ENCODE measurements around the gene CECR2.
"Not testable (repeated sequence)": the region's sequence is repeated elsewhere in the genome, so short reads cannot be mapped to it uniquely, and the experiment has no call there.

CECR2 gene

DNA sequence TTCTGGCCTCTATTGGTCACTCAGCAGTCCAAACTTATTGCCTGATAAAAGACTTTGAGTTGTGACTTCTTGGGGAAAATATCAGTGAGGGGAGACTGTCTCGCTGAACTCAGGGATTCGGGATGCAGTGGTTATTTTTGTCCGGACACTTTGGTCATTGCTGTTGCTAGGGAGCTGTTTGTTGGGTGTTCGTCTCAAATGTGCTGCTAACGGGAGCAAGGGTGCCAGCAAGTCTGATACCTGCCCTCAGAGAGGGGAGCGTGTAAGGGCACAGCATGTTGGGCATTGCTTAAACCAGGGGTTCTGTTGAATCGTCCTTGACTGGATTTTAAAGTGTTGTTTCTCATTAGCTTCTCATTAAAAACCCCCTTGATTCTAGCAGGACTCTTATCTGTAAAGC lies 144.8 kb downstream of the CECR2 start:
- Histone ChIP-seq H3K4me3 (ENCODE audit: low read length) (no peak overlapping the region), H3K27ac (ENCODE audit: low read depth, low read length) (no peak overlapping the region), H3K4me1 (ENCODE audit: insufficient read depth, low read length) (no peaks in the 10 kb centered on the region; the same call in 1 of the 2 replicates), H3K36me3 (ENCODE audit: insufficient read depth, low read length) (peaks cover 81% of the 10 kb centered on the region), H3K9me3 (ENCODE audit: insufficient read depth, low read depth, low read length) (no peaks in the 10 kb centered on the region), H3K9ac (ENCODE audit: low read depth, low read length) (no peak overlapping the region), H3K27me3 (ENCODE audit: insufficient read depth, low read length) (no peaks in the 10 kb centered on the region)
- 97% methylated on average over 7 of the region's 7 CpGs for WGBS

GRCh38 chr22:17518406-17518805 lies 149.1 kb downstream of the CECR2 start:
- Histone ChIP-seq H3K4me3 (ENCODE audit: low read length) (no peak overlapping the region), H3K9ac (ENCODE audit: low read depth, low read length) (no peak overlapping the region), H3K9me3 (ENCODE audit: insufficient read depth, low read depth, low read length) (no peaks in the 10 kb centered on the region), H3K4me1 (ENCODE audit: insufficient read depth, low read length) (no peaks in the 10 kb centered on the region; the same call in 1 of the 2 replicates), H3K27me3 (ENCODE audit: insufficient read depth, low read length) (no peaks in the 10 kb centered on the region), H3K27ac (ENCODE audit: low read depth, low read length) (no peak overlapping the region), H3K36me3 (ENCODE audit: insufficient read depth, low read length) (peaks cover 61% of the 10 kb centered on the region)
- WGBS, result 89% methylated on average over 3 of the region's 3 CpGs

DNA sequence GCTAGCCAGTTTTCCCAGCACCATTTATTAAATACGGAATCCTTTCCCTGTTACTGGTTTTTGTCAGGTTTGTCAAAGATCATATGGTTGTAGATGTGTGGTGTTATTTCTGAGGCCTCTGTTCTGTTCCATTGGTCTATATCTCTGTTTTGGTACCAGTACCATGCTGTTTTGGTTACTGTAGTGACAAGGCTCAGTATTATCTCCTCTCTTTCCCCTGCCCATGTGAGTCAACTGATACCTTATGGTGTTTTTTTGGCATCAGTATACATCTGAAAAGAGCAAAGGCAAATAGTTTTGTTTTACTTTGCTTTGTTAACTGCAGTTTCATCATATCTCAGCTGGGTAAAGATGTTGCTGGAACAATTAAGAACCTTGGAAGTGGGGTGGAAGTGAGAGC lies 152.7 kb downstream of the CECR2 start:
- H3K27me3 ChIP-seq (ENCODE audit: insufficient read depth, low read length); H3K4me3 ChIP-seq (ENCODE audit: low read length); H3K27ac ChIP-seq (ENCODE audit: low read depth, low read length); H3K9ac ChIP-seq (ENCODE audit: low read depth, low read length); H3K9me3 ChIP-seq (ENCODE audit: insufficient read depth, low read depth, low read length); H3K4me1 ChIP-seq (ENCODE audit: insufficient read depth, low read length): not testable (repeated sequence)
- 100% methylated on average over 1 of the region's 1 CpG for WGBS
- peaks cover 66% of the 10 kb centered on the region for H3K36me3 ChIP-seq (ENCODE audit: insufficient read depth, low read length)

- Histone ChIP-seq H3K27me3 (ENCODE audit: insufficient read depth, low read length) (no peaks in the 10 kb centered on the region), H3K27ac (ENCODE audit: low read depth, low read length) (no peak overlapping the region), H3K9me3 (ENCODE audit: insufficient read depth, low read depth, low read length) (no peaks in the 10 kb centered on the region), H3K36me3 (ENCODE audit: insufficient read depth, low read length) (peaks cover 64% of the 10 kb centered on the region), H3K4me1 (ENCODE audit: insufficient read depth, low read length) (no peaks in the 10 kb centered on the region), H3K9ac (ENCODE audit: low read depth, low read length) (no peak overlapping the region), H3K4me3 (ENCODE audit: low read length) (no peak overlapping the region)
- 94% methylated on average over 10 of the region's 10 CpGs for WGBS
Observed at GRCh38 chr22:17523925-17524324, 154.7 kb downstream of the CECR2 start.

DNA sequence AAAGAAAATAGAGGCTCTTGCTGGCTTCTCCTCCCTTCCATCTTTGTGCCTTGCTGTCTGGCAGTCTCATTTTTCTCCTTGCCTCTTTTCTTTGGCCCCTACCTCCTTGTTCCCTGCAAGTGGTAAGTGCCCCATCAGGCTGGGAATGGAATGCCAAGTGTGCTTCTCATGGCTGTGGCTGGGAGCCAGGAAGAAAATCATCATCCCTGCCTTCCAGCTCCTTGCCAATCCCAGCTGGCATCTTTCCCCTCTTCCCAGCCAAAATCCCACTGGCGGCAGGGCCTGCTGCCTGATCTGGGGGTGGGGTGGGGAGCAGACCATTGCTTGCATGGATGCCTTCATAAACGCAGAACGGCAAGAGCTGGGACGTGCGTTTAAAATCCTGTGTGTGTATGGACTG lies 167.0 kb downstream of the CECR2 start:
- H3K9ac ChIP-seq (ENCODE audit: low read depth, low read length), result no peak overlapping the region
- H3K36me3 ChIP-seq (ENCODE audit: insufficient read depth, low read length), result peaks cover 67% of the 10 kb centered on the region
- H3K27ac ChIP-seq (ENCODE audit: low read depth, low read length), result 0 out of 2 replicates have a peak overlapping the region, but pooled peaks have one; percentile 29
- no peaks in the 10 kb centered on the region for H3K9me3 ChIP-seq (ENCODE audit: insufficient read depth, low read depth, low read length)
- WGBS, result 95% methylated on average over 5 of the region's 5 CpGs
- no peaks in the 10 kb centered on the region for H3K27me3 ChIP-seq (ENCODE audit: insufficient read depth, low read length)
- no peaks in the 10 kb centered on the region for H3K4me1 ChIP-seq (ENCODE audit: insufficient read depth, low read length)
- H3K4me3 ChIP-seq (ENCODE audit: low read length), result no peak overlapping the region

- H3K27me3 ChIP-seq (ENCODE audit: insufficient read depth, low read length), result no peaks in the 10 kb centered on the region
- H3K9me3 ChIP-seq (ENCODE audit: insufficient read depth, low read depth, low read length), result no peaks in the 10 kb centered on the region
- 94% methylated on average over 2 of the region's 2 CpGs for whole genome bisulfite sequencing
- no peak overlapping the region for H3K4me3 ChIP-seq (ENCODE audit: low read length)
- H3K9ac ChIP-seq (ENCODE audit: low read depth, low read length), result no peak overlapping the region
- H3K36me3 ChIP-seq (ENCODE audit: insufficient read depth, low read length), result peaks cover 70% of the 10 kb centered on the region
- H3K27ac ChIP-seq (ENCODE audit: low read depth, low read length), result no peak overlapping the region
- no peaks in the 10 kb centered on the region for H3K4me1 ChIP-seq (ENCODE audit: insufficient read depth, low read length)
Observed at GRCh38 chr22:17537155-17537554, 167.9 kb downstream of the CECR2 start.

GRCh38 chr22:17540481-17540880 lies 171.2 kb downstream of the CECR2 start:
- H3K4me1 ChIP-seq (ENCODE audit: insufficient read depth, low read length), result no peaks in the 10 kb centered on the region
- H3K9ac ChIP-seq (ENCODE audit: low read depth, low read length), result no peak overlapping the region
- 89% methylated on average over 15 of the region's 15 CpGs for WGBS
- no peaks in the 10 kb centered on the region for H3K27me3 ChIP-seq (ENCODE audit: insufficient read depth, low read length)
- H3K4me3 ChIP-seq (ENCODE audit: low read length), result no peak overlapping the region
- no peaks in the 10 kb centered on the region for H3K9me3 ChIP-seq (ENCODE audit: insufficient read depth, low read depth, low read length)
- H3K27ac ChIP-seq (ENCODE audit: low read depth, low read length), result no peak overlapping the region
- H3K36me3 ChIP-seq (ENCODE audit: insufficient read depth, low read length), result peaks cover 91% of the 10 kb centered on the region

DNA sequence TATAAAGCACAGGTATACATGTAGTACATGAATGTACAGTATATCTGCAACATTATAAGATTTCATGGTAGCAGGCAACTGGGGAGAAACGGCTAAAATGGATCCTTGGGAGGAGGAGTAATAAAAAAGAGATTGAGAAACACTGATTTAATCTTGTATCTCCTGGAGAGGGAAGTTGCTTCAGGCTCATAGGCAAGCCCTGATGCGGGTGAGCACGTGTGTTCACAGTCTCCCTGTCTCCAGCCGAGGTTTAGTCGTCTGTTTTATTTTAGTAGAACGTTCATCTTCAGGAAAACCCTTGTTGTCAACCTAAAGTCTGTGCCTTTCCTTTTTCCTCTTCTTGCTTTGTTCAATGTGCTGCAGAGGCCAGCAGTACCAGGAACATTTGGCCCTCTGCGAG lies 172.2 kb downstream of the CECR2 start:
- WGBS, result 96% methylated on average over 7 of the region's 7 CpGs
- no peak overlapping the region for H3K9ac ChIP-seq (ENCODE audit: low read depth, low read length)
- H3K36me3 ChIP-seq (ENCODE audit: insufficient read depth, low read length), result peaks cover 91% of the 10 kb centered on the region
- no peaks in the 10 kb centered on the region for H3K4me1 ChIP-seq (ENCODE audit: insufficient read depth, low read length)
- H3K4me3 ChIP-seq (ENCODE audit: low read length), result no peak overlapping the region
- H3K27me3 ChIP-seq (ENCODE audit: insufficient read depth, low read length), result no peaks in the 10 kb centered on the region
- H3K9me3 ChIP-seq (ENCODE audit: insufficient read depth, low read depth, low read length), result no peaks in the 10 kb centered on the region
- no peak overlapping the region for H3K27ac ChIP-seq (ENCODE audit: low read depth, low read length)

- H3K36me3 ChIP-seq (ENCODE audit: insufficient read depth, low read length), result peaks cover 90% of the 10 kb centered on the region
- 95% methylated on average over 14 of the region's 14 CpGs for WGBS
- H3K9ac ChIP-seq (ENCODE audit: low read depth, low read length), result no peak overlapping the region
- no peak overlapping the region for H3K27ac ChIP-seq (ENCODE audit: low read depth, low read length)
- H3K9me3 ChIP-seq (ENCODE audit: insufficient read depth, low read depth, low read length), result no peaks in the 10 kb centered on the region
- no peak overlapping the region for H3K4me3 ChIP-seq (ENCODE audit: low read length)
- H3K27me3 ChIP-seq (ENCODE audit: insufficient read depth, low read length), result no peaks in the 10 kb centered on the region
- H3K4me1 ChIP-seq (ENCODE audit: insufficient read depth, low read length), result no peaks in the 10 kb centered on the region
Observed at GRCh38 chr22:17542452-17542851, 173.2 kb downstream of the CECR2 start.

GRCh38 chr22:17548010-17548755 lies 178.9 kb downstream of the CECR2 start:
- Histone ChIP-seq H3K9me3 (ENCODE audit: insufficient read depth, low read depth, low read length) (no peaks in the 10 kb centered on the region), H3K4me1 (ENCODE audit: insufficient read depth, low read length) (no peaks in the 10 kb centered on the region), H3K4me3 (ENCODE audit: low read length) (no peak overlapping the region), H3K9ac (ENCODE audit: low read depth, low read length) (no peak overlapping the region), H3K36me3 (ENCODE audit: insufficient read depth, low read length) (peaks cover 89% of the 10 kb centered on the region), H3K27me3 (ENCODE audit: insufficient read depth, low read length) (no peaks in the 10 kb centered on the region), H3K27ac (ENCODE audit: low read depth, low read length) (no peak overlapping the region)
- WGBS, result 94% methylated on average over 23 of the region's 23 CpGs

GRCh38 chr22:17548756-17549035 lies 179.4 kb downstream of the CECR2 start:
- Histone ChIP-seq H3K9me3 (ENCODE audit: insufficient read depth, low read depth, low read length) (no peaks in the 10 kb centered on the region), H3K27me3 (ENCODE audit: insufficient read depth, low read length) (no peaks in the 10 kb centered on the region), H3K9ac (ENCODE audit: low read depth, low read length) (no peak overlapping the region), H3K4me3 (ENCODE audit: low read length) (no peak overlapping the region), H3K27ac (ENCODE audit: low read depth, low read length) (no peak overlapping the region), H3K4me1 (ENCODE audit: insufficient read depth, low read length) (no peaks in the 10 kb centered on the region), H3K36me3 (ENCODE audit: insufficient read depth, low read length) (peaks cover 89% of the 10 kb centered on the region)
- WGBS, result 97% methylated on average over 5 of the region's 5 CpGs

- H3K36me3 ChIP-seq (ENCODE audit: insufficient read depth, low read length), result peaks cover 89% of the 10 kb centered on the region
- no peaks in the 10 kb centered on the region for H3K9me3 ChIP-seq (ENCODE audit: insufficient read depth, low read depth, low read length)
- no peak overlapping the region for H3K4me3 ChIP-seq (ENCODE audit: low read length)
- no peak overlapping the region for H3K9ac ChIP-seq (ENCODE audit: low read depth, low read length)
- no peak overlapping the region for H3K27ac ChIP-seq (ENCODE audit: low read depth, low read length)
- no peaks in the 10 kb centered on the region for H3K4me1 ChIP-seq (ENCODE audit: insufficient read depth, low read length)
- WGBS, result 94% methylated on average over 10 of the region's 10 CpGs
- no peaks in the 10 kb centered on the region for H3K27me3 ChIP-seq (ENCODE audit: insufficient read depth, low read length)
Observed at GRCh38 chr22:17549183-17549582, 179.9 kb downstream of the CECR2 start.
